DMS53 treated with DMSO at 0.1 percent for 48 hours (cell line): Measurements from ENCODE around the gene SEMA4D.

ENCODE experiments used
- DNase-seq: peaks from one replicate; lab custom pipeline; 2025; ENCODE audit not compliant: unreplicated experiment; lab: John Stamatoyannopoulos, UW

The SEMA4D gene

DNA sequence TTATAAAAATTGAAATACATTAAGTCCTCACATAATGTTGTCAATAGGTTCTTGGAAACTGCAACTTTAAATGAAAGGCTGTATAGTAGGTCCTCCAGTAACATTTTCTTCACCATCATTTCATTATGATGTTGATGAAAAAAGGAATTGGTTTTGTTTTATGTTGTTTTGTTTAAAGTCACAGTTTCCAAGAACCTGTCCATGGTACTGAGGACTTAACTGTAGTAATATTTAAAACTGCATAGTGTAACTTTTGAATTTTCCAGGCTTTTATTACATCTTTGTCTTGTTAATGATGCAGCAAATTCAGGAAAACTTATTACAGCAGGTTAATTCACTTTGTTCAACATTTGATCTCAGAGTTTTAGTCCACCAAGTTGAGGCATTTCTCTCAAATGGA is 168.0 kb downstream of the SEMA4D start:
- no peak for DNase-seq

DNA sequence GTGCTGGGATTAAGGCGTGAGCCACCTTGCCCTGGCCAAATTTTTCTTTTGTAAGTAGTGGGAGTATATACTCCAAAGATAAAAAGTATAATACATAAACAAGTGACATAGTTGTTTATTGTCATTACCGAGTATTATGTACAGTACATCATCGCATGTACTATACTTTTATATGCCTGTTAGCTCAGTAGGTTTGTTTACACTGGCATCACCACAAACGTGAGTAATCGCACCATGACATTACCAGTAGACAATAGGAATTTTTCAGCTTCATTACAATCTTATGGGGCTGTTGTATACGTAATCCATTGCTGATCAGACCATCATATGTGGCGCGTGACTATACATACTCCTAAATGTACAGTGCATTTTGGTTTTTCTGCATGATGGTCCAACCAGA is 169.8 kb downstream of the SEMA4D start:
- no peak for DNase-seq

DNA sequence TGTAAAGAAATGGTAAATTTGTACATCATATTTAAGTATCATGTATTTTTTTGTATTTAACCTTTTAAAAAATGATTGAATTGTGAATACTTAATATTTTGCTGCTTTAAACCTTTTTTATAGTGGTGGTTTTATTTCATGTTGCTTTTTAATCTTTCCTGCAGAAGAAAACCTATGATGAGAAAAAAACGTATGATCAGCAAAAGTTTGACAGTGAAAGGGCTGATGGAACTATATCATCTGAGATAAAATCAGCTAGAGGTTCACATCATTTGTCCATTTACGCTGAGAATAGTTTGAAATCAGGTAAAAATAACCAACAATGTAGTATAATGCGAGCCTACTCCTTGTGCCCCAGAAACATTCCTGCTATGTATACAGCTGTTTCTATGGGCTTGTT is 172.2 kb downstream of the SEMA4D start:
- DNase-seq: no peak

DNA sequence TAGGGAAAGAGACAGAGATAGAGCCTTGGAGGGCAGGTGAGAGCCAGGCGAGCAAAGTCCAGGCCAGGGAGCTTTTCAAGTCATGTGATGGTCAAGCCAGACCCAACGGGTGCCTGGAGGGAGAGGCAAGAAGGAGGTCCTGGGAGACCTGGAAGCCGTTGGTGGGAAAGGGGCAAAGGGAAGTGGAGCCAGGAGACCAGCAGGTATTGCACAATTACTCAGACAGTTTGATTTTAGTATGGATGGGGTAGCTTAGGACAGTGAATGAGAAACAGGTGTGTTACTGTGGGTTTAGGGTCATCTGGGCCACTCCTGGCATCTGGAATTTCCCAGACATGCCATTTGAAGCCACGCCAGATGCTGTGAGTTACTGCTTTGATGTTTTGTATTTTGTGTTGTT is 174.5 kb downstream of the SEMA4D start:
- no peak for DNase-seq

DNA sequence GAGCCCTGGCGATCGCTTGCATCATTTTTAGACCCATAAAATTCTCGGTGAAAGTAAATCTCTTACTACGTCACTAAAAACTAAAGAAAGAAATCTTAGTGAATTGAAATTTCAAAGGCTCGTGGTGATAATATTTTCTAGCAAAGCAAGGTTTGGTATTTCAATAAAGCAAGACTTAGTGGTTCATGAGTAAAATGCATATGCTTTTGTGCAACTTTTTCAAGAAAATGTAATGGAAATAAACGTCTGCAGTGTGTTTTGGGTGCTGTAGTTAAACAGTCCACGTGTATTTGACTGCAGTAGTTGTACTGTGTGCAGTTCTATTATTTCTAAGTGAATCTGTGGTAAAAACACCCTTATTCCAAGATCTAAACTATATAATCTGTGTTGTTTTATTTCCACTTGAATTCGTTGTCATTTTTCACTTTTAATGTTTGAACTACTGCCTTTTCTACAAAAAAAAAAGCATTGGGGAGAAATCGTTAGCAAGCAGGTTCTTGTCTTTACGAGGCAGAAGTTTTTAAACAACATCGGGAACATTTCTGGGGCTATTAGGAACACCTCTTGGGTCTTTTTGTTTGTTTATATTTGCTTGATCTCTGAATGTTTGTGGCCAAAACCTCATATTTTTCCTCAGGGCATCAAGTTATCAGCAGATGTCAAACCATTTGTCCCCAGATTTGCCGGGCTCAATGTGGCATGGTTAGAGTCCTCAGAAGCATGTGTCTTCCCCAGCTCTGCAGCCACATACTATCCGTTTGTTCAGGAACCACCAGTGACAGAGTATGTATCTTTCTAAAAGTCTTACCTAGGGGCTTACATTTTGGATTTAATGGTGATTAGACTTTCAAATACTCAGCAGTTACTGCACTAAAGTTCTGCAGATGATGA is 178.7 kb downstream of the SEMA4D start:
- DNase-seq: no peak

DNA sequence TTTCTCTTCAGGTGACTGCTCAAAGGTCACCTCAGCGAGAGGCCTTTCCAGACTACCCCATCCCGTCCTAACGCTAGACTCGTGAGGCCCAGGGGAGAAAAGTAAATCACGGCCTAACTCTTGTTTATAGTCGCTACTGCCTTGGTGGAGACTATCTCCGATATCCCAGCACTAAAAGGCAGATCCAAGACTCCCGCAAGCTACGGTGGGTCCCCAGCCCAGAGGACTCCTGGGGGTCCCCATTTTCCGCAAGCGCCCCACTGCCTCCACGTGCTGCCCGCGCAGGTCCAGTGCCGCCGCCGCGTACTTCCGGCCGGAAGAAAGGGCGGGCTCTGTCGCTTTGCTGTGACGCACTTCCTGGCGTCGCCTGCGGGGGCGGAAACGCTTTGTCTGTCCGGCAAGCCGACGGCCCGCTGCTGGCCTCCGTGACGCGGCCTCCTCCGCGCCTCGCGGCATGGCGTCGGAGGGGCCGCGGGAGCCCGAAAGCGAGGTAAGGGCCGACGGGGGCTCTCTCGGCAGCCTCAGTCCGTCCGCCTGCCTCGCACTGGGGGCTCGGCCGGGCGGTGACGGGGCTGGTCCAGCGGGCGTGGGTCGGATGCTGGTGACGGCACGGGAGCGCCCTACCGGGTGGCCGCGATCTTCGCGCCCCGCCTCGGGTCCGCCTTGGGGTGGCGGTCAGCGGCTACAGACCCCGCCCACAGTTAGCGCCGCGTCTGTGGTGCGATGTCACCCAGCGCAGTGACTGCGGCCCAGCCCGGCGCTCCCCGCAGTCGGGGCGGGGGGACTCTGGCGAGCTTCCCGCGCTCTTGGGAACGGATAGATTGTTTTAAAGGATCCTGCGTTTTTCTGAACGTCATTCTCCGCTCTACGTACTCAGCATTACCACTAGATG is 179.5 kb downstream of the SEMA4D start, which contains the start of gene SECISBP2:
TSS of gene SECISBP2 (plus strand) at position 378 of the 892 bp plus-strand sequence. CDS start at position 455, 77 bp downstream.
- DNase-seq: peak; percentile 74

DNA sequence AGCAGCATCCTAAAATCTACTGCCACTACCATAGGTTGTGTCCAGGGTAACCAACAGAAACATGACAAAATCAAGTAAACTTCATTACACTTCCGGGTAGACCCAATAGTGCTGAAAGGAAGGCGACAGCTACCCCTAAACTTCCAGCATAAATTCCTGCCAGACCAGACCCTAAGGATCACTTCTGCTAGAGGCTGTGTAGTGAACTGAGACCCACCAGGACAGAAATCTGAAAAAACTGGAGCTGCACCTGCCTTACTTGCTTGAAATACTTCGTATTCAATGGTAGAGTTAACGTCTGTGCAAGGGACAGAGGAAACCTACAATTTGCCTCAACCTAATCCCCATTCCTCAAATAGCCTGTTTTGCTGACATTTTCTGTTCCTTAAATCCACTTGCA is 180.6 kb downstream of the SEMA4D start:
- no peak for DNase-seq

DNA sequence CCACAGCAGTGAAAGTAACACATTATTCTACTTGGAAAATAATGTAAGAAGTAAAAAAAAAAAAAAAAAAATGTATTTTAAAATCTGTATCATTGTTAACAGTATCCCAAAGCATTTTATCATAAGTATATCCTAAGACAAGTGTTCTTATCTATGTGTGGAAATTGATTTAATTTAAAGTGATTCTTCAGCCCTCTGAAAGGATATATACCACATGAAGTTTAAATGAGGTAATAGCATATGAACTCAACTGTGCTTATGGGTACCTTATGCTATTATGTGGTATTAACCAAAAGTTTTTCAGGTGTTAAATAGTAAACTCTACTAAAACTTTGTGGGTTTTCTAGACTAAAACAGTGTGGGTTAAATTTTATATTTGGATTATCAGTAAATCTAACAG is 182.4 kb downstream of the SEMA4D start:
- DNase-seq: no peak

DNA sequence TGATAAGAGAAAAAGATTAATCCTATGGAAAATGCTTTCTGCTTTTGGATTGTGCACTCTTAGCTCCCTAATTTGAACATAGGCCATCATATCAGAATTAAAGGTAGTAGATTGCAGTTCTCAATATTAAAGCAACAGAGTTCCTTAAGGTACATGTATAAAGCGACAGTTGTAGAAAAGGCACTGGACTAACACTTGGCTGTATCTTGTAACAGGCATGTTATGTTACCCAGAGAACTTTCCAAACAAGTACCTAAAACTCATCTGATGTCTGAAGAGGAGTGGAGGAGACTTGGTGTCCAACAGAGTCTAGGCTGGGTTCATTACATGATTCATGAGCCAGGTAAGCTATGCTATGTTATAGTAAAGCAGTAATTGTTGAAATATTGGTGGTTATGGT is 183.0 kb downstream of the SEMA4D start:
- DNase-seq: no peak

DNA sequence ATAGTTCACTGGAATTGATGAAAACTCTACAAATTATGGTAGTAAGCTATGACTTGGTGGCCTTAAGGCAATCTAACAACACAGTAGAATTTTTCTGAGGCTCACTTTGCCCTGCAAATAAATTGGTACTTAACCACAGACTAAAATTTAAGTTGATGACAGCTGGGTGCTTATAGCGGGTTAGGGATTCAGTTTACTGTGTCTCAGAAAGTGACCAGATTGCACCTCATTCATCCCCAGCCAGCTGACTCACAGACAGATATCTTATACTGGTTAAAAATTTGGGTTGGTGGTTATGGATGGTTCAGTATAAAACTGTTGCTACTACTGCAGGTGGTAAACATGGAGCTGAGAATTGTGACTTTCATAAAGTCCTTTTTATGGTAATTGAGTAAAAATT is 184.1 kb downstream of the SEMA4D start:
- no peak for DNase-seq

DNA sequence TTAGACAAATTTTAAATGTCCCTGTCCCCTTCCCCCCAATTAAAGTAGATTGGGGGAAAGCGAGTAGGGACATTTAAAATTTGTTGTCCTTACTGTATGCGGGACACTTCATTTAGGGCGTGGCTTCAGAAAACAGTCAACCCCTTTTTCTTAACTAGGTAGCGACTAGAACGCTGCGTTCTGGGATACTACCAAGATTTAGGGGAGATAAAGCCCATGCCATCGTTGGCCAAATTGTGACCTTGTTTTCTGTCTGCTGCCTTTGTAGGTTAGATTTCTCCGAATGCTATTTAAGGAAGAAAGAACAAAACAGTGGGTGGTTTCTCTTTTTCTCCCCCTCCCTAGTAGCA is 185.7 kb downstream of the SEMA4D start:
- DNase-seq: no peak

DNA sequence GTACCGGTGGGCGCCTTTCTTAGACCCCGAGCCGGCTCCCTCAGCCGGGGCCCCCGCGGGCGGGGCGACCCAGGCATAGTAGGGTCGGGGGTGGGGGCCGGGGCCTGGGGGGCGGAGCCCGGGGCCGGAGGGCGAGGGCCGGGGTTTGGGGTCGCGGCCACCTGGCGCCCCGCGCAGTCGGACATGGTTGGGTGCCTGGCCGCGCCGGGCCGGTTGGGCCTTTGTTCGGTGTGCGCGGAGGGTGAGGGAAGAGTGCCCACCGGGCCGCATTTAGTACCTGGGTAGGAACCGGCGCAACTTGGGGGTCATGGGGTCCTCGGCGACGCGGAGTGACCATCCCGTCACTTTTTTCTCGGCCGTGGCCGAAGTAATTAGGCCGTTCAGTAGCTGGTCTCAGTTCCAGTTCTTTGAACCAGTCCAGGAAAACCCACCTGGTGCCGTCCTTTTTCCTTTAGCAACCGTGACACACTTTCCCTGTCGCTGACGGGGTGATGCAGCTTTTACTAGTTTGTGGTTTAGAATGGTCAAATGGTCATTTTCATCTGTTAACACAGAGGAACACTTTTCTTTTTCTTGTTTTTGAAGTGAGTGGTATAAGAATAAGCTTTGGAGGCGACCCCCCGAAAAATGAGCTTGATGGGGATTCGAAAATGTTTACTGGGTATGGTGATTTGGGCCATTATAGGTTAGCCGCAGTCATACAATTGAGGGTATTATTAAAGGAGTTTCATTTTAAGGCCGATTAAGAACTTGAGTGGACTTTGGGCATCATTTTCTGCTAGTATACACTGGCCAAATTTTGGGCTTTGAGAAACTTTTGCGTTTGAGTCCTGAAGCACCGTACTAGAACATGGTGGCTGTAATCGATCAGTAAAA is 186.3 kb downstream of the SEMA4D start:
- no peak for DNase-seq
